ENCODE results near the gene ADARB2. TPM values are rescaled to one million over a fixed set of nuclear protein-coding genes. Genes with fewer than 3 reads are reported as not detected.

ADARB2 gene
- total RNA-seq, 1 donor from 2014 or later: not detected

DNA sequence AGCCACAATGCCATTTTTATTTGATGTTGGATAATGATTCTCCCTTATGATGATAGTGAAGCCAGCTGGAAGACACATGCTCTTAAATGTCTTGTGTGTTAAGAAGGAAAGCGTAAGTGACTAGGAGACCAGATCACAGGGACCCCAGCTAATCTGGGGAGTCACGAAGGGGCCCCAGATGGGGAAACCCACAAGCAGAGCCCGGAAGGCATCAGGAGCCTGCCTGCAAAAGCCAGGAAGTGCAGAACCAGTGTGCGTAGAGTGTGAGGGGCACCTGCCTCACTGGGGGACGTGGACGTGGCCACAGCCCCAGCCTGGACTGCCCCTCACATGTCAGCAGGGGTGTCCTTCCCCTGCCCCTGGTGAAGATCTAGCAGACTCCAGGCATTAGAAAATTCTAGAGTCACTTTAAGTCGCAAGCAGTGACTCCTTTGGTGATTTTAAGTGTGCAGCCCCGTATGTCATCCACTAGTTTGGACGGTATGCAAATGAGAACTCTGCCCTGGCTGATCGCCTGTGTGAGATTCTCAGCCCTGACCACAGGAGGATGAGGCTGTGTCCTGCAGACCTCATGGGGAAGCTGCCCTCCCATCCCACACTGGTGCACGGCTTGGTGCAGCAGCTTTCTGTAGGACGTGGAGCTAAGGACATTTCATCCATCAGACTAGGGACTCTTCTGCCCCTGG lies 438.1 kb downstream of the ADARB2 start:
- DNase-seq (no peak), ATAC-seq (ENCODE audit: poor library complexity) (no peak)
- intact Hi-C loops (cut with DNase I): no loop called here

DNA sequence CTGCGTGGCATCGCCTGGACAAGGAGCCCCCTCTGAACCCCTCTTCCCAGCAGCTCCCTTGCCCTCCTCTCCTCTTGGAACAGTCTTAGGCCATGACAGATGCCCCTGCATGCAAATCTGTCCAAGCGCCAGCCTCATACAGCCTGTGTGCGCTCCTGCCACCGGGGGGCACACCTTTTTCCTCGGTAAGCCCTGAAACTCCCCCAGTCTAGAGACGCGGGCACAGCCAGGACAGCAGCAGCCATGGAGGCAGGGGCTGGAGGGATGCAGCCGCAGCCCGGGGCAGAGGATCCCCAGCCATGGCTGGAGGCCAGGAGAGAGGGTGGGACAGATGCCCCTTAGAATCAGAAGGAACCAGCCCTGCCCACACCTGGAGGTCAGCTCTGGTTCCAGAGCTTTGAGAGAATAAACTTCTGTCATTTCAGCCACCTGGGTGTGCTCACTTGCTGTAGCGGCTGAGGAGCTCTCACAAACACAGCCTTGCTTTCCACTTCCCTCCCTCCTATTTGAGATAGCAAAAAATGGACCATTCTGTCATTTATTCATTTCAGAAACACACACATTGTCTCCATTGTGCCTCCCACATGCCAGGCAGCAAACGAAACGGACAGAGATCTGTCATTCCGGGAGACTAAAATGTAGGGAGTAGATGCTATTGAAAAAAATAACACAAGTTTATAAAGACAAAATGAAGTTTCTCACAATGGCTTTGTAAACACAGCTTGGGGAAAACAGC lies 439.6 kb downstream of the ADARB2 start:
- ATAC-seq (ENCODE audit: poor library complexity) (no peak), DNase-seq (no peak)
- intact Hi-C loops (cut with DNase I): no loop called here

DNA sequence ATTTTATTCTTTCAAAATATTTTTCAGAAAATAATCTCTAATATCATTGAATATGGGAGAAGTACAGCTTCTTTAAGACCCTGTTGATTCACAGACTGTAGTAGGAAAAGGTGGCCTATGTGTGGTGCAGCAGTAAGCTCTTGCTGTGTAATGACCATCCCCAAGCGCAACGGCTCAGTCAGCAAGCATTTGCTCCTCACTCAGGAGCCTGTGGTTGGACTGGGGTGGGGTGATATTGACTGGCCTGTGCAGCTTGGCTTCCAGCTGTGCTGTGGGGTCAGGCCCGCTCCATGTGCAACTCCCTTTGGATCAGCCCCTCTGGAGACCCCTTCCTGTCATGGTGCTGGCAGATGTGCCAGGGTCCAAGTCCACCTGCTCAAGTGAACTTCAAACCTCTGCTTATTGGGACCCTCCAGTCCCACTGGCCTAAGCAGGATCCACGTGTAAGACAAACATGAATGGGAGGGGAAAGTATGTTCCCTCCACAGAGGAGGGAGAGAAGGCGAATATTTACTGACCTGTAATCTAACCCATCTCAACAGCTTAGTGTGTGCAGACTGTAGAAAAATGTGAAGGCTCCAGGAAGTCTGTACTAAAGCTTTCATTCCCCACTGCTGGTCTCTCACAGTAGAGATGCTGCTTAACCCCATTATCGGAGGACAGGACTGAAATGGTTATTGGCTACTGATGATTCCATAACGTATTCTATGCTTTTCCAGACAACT lies 441.4 kb downstream of the ADARB2 start:
- intact Hi-C loops (cut with DNase I): no loop called here
- no peak for ATAC-seq (ENCODE audit: poor library complexity)
- no peak for DNase-seq

DNA sequence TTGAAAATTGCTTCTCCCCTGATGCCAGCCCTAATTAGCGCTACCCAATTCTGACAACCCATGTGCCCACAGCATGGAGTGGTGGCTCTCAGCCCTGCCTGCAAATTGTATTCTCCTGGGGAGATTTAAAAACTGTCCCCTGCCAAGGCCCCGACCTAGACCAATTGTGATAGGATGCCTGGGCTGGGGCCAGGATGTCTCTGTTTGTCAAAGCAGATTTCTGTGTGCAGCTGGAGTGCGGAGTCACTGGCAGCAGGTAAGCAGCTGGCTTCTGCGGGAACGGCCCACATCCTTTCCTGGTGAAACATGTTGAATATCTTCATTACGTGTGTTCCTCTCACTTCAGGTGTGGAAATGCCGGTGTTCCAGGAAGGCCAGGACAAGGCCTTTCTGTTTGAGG lies 442.6 kb downstream of the ADARB2 start:
- ATAC-seq (ENCODE audit: poor library complexity): no peak
- intact Hi-C loops (cut with DNase I): no loop called here
- no peak for DNase-seq

DNA sequence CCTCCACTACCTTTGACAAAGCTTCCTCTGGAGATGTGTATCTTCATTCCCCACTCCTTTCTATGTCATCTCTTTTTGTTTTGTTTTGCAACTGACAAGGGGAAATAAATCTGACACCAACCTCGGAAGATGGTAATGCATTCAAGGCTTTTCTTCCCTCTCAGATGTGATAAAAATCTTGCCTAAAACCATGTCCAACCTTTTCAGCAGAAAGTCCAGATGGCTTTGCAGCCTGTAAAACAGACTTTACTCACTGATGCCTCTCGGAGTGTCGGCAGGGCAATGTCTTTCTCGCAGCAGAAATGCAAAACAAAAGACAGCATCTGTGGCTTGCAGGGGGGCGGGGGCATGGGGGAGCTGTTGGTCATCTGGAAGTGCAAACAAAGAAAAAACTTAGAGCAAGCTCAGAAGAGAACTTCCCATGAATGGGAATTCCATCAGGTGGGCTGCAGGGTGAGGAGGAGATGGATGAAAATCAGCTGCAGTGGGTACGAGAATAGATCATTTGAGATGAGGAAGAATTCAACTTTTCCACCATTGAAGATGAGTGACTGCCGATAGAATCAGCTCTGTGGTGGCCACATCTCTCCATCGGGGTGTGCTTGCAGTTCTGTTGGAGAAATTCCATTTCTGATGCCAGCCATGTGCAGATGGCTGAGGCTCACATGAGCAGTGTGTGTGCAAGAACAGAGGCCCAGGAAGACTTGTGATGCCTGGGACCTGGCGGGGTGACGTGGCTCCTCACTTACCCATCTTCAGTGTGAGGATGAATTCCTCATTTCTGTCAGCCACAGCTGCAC lies 443.5 kb downstream of the ADARB2 start:
- intact Hi-C loops (cut with DNase I): no loop called here
- DNase-seq (no peak), ATAC-seq (ENCODE audit: poor library complexity) (no peak)

DNA sequence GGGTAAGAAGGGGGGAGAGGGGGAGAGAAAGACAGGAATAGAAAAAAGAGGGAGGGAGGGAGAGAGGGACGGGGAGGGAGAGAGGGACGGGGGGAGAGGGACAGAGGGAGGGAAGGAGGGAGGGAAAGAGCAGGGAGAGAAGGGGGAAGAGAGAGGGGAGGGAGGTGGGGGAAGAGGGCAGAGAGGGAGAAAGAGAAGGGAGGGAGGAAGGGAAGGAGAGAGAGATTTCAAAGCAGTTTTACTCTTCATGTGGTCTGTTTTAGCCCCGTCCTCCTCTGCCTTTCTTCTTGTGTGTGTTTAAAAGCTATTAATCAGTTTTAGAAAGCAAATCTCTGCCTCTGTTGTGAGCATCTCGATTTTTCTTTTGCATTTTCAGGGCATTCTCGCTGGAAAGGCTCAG lies 444.2 kb downstream of the ADARB2 start:
- DNase-seq: no peak
- intact Hi-C loops (cut with DNase I): no loop called here
- ATAC-seq (ENCODE audit: poor library complexity): no peak

DNA sequence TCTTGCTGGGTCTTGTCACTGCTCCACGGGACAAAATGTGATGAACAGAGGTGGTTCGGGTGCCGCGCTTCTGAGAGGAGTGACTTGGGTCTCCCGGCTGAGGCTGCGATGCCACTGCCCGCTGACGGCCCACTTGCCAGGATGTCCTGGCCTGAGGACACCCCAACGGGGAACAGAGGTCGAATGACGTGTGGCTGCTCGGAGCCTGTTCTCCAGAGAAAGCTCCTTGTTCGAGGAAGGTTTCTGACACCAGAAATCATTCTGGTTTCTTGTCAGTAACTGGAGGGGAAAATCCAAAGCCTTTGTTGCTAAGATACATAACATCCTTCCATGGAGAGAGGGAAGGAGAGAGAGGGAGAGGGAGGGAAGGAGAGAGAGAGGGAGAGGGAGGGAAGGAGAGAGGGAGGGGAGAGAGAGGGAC lies 444.7 kb downstream of the ADARB2 start:
- ATAC-seq (ENCODE audit: poor library complexity) (no peak), DNase-seq (no peak)
- intact Hi-C loops (cut with DNase I): no loop called here

DNA sequence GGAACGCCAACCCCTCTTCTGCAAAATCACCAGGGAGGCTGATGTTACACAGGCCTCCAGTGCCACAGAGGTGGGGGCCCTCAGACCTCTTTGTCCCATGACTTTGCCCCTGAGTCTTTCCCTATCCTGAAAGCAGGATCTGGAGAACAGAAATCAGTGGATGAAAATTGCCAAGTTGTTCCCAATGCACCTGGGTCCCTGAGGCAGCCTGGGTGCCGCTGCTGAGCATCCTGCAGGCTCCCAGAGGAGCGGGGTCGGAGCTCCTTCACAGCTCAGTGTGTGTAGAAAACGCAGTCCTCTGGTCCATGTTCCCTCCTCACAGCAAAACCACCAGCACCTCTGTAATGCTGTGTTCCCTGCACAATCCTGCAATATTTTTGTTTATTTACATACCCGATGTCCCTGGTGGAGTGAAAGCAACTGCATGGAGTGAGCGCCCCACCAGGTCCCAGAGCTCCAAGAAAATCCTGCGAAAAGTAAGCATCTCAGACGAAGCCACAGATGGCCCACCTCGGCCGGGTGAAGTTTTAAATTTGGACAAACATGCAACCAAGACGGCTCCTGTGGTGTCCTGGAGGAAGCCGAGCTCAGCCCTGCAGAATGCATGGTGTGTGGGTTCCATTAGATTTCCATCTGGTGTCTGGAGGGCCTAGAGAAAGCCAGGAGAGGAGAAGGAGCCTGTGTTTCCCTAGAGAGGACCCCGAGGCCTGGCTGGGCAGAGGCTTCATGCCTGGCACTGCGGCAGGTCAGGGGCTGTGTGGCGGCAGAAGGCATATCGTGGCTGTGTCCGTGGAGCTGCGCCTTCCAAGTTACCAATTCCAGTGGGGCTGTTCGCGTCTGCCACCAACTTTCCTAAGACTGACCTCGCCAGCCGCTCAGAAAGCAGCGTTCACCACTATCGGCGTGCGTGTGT lies 445.9 kb downstream of the ADARB2 start:
- no peak for DNase-seq
- ATAC-seq (ENCODE audit: poor library complexity): no peak
- intact Hi-C loops (cut with DNase I): no loop called here

DNA sequence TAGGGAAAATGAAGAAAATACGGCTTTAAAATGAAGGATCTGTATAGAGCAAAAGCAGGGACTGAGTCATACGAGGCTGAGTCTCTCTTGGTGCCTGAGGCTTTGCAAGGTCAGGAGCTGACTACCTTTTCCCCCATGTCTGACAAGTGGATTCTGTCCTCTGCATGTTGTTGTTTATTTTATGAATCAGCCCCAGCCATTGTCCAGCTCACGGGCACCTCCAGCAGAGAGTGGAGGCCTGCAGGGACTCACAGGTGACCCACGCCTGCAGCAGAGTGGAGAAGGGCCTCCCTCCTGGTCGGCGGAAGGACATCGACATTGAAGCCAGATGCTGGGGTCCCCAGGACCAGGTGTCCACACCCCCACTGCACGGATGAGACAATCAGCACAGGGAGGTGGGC lies 447.3 kb downstream of the ADARB2 start:
- no peak for DNase-seq
- intact Hi-C loops (cut with DNase I): no loop called here
- no peak for ATAC-seq (ENCODE audit: poor library complexity)

DNA sequence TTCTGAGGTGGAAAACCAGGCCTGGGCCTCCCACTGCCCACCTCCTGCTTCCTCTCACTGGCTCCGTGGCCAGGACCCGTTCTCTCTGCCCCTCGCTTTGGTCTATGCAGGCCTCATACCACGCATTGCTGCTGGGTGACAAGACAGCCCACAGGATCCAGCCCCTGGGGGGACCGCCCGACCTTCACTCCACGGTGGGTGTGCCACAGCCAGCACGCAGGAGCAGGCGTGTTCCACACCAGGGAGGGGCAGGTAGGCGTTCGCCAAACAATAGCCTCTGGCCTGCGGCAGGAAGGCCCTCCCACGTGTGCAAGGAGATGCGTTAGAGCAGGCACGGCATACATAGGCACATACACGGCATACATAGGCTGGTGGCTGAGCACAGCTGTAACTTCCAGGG lies 447.7 kb downstream of the ADARB2 start:
- intact Hi-C loops (cut with DNase I): no loop called here
- ATAC-seq (ENCODE audit: poor library complexity): no peak
- no peak for DNase-seq

DNA sequence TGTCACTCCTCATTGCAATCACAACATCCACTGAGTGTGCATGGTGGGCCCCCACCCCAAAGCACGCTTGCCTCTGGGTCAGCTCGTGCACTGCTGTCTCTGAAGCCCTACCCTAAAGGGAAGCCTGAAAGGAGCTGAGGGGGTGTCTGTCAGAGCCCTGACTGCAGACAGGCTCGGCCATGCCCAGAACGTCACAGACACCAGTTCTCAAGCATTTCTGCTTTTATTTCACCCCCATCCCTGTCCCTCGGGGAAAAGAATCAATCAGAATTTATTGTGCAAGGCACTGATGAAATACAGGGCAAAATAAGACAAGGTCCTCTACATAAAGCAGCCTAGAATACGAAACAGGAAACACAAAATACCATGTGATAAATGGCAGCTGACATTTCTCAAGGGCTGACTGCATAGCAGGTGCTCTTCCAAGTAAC lies 449.3 kb downstream of the ADARB2 start:
- ATAC-seq (ENCODE audit: poor library complexity) (no peak), DNase-seq (no peak)
- intact Hi-C loops (cut with DNase I): no loop called here

DNA sequence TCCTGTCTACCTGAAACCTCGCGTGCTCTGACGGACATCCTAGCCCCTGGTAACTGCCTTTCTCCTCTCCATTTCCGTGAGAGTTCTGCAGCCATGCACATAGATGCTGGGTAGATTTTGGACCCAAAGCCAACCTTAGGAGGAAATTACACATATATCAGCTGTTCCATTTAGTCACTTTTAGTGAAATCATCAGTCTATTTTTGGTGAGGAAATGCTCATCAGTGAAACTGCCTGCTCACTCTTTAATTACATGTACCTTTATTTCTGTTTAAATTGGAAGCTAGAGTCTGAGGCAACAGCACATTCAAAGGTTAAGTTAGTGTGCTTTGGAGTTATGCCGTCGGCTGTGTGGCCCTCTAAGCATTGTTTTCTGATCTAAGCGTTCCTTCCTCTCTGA lies 449.8 kb downstream of the ADARB2 start:
- no peak for ATAC-seq (ENCODE audit: poor library complexity)
- intact Hi-C loops (cut with DNase I): no loop called here
- no peak for DNase-seq

DNA sequence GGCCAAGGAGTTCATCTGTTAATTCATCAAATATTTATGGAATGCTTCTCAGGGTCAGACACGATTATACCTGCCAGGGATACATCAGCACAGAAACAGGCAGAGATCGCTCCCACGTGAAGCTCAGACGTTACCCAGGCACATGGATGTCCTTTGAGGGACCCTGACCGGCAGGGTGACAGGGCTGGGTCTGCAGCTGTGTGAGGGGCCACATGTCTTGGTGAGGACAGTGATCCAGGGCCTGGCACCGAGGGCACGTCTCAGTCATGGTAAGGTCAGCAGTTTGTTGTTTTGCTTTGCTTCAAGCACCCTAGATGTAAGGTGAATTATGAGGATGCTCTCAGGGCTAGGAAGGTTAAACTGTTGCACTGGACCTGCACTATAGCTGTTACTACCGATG lies 453.2 kb downstream of the ADARB2 start:
- DNase-seq (no peak), ATAC-seq (ENCODE audit: poor library complexity) (no peak)
- intact Hi-C loops (cut with DNase I): no loop called here

DNA sequence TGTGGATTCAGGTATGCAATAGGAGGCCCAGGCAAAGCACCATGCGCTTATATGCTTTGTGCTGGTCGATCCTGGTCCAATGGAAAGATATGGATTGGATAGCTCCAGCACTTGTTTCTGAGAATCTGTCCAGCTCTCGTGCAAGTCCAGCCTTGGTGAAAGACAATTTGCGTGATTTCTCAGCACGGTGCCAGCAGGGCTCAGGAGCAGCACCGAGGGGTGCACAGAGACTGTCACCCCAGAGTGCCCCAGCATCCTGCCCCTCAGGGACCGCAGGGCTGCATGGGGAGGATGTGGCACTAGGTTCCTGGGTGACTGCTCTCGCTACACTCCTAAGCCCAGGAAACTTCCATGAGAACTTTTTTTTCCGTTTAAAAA lies 455.9 kb downstream of the ADARB2 start:
- intact Hi-C loops (cut with DNase I): no loop called here
- DNase-seq (no peak), ATAC-seq (ENCODE audit: poor library complexity) (no peak)

DNA sequence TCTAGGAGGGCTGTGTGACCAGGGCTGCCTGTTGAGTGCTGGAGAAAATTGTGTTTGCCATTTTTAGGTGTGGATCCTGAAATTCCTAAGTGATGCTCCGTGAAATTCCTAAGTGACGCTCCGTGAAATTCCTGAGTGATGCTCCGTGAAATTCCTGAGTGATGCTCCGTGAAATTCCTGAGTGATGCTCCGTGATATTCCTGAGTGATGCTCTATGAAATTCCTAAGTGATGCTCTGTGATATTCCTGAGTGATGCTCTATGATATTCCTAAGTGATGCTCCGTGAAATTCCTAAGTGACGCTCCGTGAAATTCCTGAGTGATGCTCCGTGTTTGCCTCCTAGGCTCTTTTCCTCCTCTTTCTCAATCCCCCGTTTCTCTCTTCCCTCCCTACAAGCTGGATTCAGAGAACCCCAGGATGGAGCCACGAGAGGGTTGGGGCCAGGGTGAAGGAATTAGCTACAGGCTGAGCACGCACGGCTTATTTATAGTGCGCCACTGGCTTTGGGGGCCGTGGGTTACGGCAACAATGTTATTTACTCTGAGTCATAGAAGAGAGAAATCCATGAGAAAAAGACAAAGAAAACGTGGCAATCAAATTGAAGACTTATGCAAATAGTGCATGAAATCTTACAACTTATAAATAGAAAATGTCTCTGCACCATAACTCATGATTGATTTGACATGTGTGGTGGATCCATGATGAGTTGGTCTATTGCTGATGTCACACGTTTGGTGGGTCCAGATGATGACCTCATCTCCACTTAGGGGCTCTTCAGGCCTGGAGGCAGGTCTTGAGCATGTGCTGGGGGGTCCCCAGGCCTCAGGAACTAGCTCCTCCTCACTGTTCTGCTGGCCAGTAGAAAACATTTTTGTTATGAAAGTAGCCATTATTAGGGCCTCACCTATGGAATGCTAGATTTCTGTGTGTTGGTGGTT lies 456.6 kb downstream of the ADARB2 start:
- no peak for DNase-seq
- ATAC-seq (ENCODE audit: poor library complexity): no peak

DNA sequence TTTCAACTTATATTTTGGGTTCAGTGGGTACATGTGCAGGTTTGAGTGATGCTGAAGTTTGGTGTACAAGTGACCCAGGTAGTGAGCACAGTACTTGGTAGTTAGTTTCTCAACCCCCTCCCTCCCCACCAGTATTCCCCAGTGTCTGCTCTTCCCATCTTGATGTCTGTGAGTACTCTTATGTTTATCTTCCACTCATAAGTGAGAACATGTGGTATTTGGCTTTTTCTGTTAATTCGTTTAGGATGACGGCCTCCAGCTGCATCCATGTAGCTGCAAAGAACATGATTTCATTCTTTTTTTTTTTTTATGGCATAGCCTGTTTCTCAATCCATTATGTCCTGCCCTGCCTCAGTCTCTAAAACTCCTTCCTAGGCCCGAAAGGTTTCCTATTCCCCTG lies 459.0 kb downstream of the ADARB2 start:
- ATAC-seq (ENCODE audit: poor library complexity): no peak
- intact Hi-C loops (cut with DNase I): no loop called here
- DNase-seq: no peak

More for the DNA sequence above, 456.6 kb downstream of the ADARB2 start:
- intact Hi-C loops (cut with DNase I): no loop called here
